HepG2 (cell line): ENCODE measurements around the gene PPP1R15B. TPM values are rescaled to one million over a fixed set of nuclear protein-coding genes. Genes with fewer than 3 reads are reported as not detected.

Experiments used
- FOXJ3 ChIP-seq: sonication (generic); formaldehyde crosslinking; IDR thresholded peaks from 2 replicates; pipeline ENCODE4 v1.4.0; 2020; ENCODE audit warnings: missing genetic modification reagents, mild to moderate bottlenecking, borderline replicate concordance
- HNF4A ChIP-seq: sonication (generic); formaldehyde crosslinking; IDR thresholded peaks from 2 replicates; pipeline ENCODE4 v1.4.0; 2020; ENCODE audit warnings: missing genetic modification reagents
- KLF6 ChIP-seq: IDR thresholded peaks from 2 replicates; pipeline ENCODE4 v1.8.0; 2016; ENCODE audit warnings: missing biosample characterization, missing genetic modification reagents
- KMT2B ChIP-seq: IDR thresholded peaks from 2 replicates; pipeline ENCODE4 v1.6.1; 2016; ENCODE audit warnings: missing genetic modification reagents, missing compliant biosample characterization
- LCORL ChIP-seq, 2 experiments: fragments of 450-650 bp in 1 of 2; sonication (generic) in 1 of 2; formaldehyde crosslinking in 1 of 2; IDR thresholded peaks; 2 replicates each; pipeline versions ENCODE4 v1.5.0 to v1.6.1; 2017 to 2020; ENCODE audit warnings: antibody characterized with exemption in 1 of 2, missing genetic modification reagents in 1 of 2
- MXI1 ChIP-seq: IDR thresholded peaks from 3 replicates; pipeline ENCODE4 v1.6.1; 2012; ENCODE audit warnings: low read depth, low read length, inconsistent platforms, borderline replicate concordance
- NFATC3 ChIP-seq: sonication (generic); formaldehyde crosslinking; IDR thresholded peaks from 2 replicates; pipeline ENCODE4 v1.5.1; 2020; ENCODE audit warnings: mild to moderate bottlenecking, missing genetic modification reagents
- NFRKB ChIP-seq: fragments of 450-650 bp; IDR thresholded peaks from 2 replicates; pipeline ENCODE4 v1.6.1; 2017
- PHF21A ChIP-seq: sonication (generic); formaldehyde crosslinking; IDR thresholded peaks from 2 replicates; pipeline ENCODE4 v1.5.0; 2020; ENCODE audit warnings: mild to moderate bottlenecking, missing genetic modification reagents
- RXRA ChIP-seq: sonication (generic); formaldehyde crosslinking; IDR thresholded peaks from 2 replicates; pipeline ENCODE4 v1.5.1; 2020; ENCODE audit warnings: missing genetic modification reagents
- SALL2 ChIP-seq: sonication (generic); formaldehyde crosslinking; IDR thresholded peaks from 2 replicates; pipeline ENCODE4 v1.8.1; 2023; ENCODE audit warnings: mild to moderate bottlenecking, missing genetic modification reagents, inconsistent platforms
- TAF1 ChIP-seq: sonication (generic); formaldehyde crosslinking; IDR thresholded peaks from 2 replicates; pipeline ENCODE4 v1.4.0; 2020; ENCODE audit warnings: missing genetic modification reagents
- ZFX ChIP-seq: sonication (generic); formaldehyde crosslinking; IDR thresholded peaks from 2 replicates; pipeline ENCODE4 v1.4.0; 2020; ENCODE audit warnings: mild to moderate bottlenecking, low read depth, missing genetic modification reagents, moderate library complexity
- ZFY ChIP-seq: sonication (generic); formaldehyde crosslinking; IDR thresholded peaks from 2 replicates; pipeline ENCODE4 v1.4.0; 2020; ENCODE audit warnings: missing genetic modification reagents
- ZNF205 ChIP-seq: IDR thresholded peaks from 2 replicates; pipeline ENCODE4 v1.6.1; 2018; ENCODE audit warnings: missing biosample characterization, missing genetic modification reagents
- ZNF335 ChIP-seq: sonication (generic); formaldehyde crosslinking; IDR thresholded peaks from 2 replicates; pipeline ENCODE4 v1.4.0; 2020; ENCODE audit warnings: missing genetic modification reagents
- ZNF557 ChIP-seq: sonication (generic); formaldehyde crosslinking; IDR thresholded peaks from 2 replicates; pipeline ENCODE4 v1.4.0; 2020; ENCODE audit warnings: missing genetic modification reagents
- ZNF563 ChIP-seq: sonication (generic); formaldehyde crosslinking; IDR thresholded peaks from 2 replicates; pipeline ENCODE4 v1.8.0; 2022; ENCODE audit warnings: mild to moderate bottlenecking, moderate library complexity, missing genetic modification reagents
- ZNF615 ChIP-seq: sonication (generic); formaldehyde crosslinking; IDR thresholded peaks from 2 replicates; pipeline ENCODE4 v1.5.0; 2020; ENCODE audit warnings: mild to moderate bottlenecking, missing genetic modification reagents, borderline replicate concordance
- ZNF772 ChIP-seq: sonication (generic); formaldehyde crosslinking; IDR thresholded peaks from 2 replicates; pipeline ENCODE4 v1.5.0; 2020; ENCODE audit warnings: mild to moderate bottlenecking, missing genetic modification reagents
- ZSCAN22 ChIP-seq: sonication (generic); formaldehyde crosslinking; IDR thresholded peaks from 2 replicates; pipeline ENCODE4 v1.4.0; 2020; ENCODE audit warnings: mild to moderate bottlenecking, missing genetic modification reagents
- polyA plus RNA-seq, 8 experiments: library from polyadenylated mRNA; depleted of rRNA in 3 of 8; stranded (reverse) in 7 of 8; unstranded in 1 of 8; fragments of >200 nt; fragmentation: Illumina TruSeq in 4 of 8; extraction: Trizol in 4 of 8; gene quantifications; 2 replicates each; pipeline versions ENCODE4 v1.2.1 to v1.2.3, GENCODE V29; 2011 to 2016; ENCODE audit warnings: low read depth in 4 of 8, missing spikeins in 1 of 8, mixed read lengths in 1 of 8; ENCODE audit not compliant: insufficient read depth in 1 of 8
- total RNA-seq, 5 experiments: library from RNA; depleted of rRNA; stranded (reverse); fragments of >200 nt; fragmentation: Illumina TruSeq; extraction: Trizol; gene quantifications; 2 replicates each; pipeline ENCODE4 v1.2.3, GENCODE V29; 2016; ENCODE audit warnings: low read depth in 1 of 5
- TF ChIP-seq, protein P1 (sequence below): sonication (generic); formaldehyde crosslinking; IDR thresholded peaks from 2 replicates; pipeline ENCODE4 v1.5.1; 2020; ENCODE audit warnings: missing genetic modification reagents, mild to moderate bottlenecking, borderline replicate concordance
- TF ChIP-seq, protein P2 (sequence below): sonication (generic); formaldehyde crosslinking; IDR thresholded peaks from 2 replicates; pipeline ENCODE4 v1.4.0; 2020; ENCODE audit warnings: mild to moderate bottlenecking, missing genetic modification reagents, borderline replicate concordance
- TF ChIP-seq, protein P3 (sequence below): IDR thresholded peaks from 2 replicates; pipeline ENCODE4 v1.6.1; 2012; ENCODE audit warnings: inconsistent platforms
- TF ChIP-seq, protein P4 (sequence below): sonication (generic); formaldehyde crosslinking; IDR thresholded peaks from 2 replicates; pipeline ENCODE4 v1.4.0; 2020; ENCODE audit warnings: mild to moderate bottlenecking, missing genetic modification reagents

Gene PPP1R15B
- total and polyA plus RNA-seq, 2 of the 13 experiments (the other 11 are each of a cell fraction or from before 2014, with no cell fraction given) = 13.4 to 23.8 TPM

DNA sequence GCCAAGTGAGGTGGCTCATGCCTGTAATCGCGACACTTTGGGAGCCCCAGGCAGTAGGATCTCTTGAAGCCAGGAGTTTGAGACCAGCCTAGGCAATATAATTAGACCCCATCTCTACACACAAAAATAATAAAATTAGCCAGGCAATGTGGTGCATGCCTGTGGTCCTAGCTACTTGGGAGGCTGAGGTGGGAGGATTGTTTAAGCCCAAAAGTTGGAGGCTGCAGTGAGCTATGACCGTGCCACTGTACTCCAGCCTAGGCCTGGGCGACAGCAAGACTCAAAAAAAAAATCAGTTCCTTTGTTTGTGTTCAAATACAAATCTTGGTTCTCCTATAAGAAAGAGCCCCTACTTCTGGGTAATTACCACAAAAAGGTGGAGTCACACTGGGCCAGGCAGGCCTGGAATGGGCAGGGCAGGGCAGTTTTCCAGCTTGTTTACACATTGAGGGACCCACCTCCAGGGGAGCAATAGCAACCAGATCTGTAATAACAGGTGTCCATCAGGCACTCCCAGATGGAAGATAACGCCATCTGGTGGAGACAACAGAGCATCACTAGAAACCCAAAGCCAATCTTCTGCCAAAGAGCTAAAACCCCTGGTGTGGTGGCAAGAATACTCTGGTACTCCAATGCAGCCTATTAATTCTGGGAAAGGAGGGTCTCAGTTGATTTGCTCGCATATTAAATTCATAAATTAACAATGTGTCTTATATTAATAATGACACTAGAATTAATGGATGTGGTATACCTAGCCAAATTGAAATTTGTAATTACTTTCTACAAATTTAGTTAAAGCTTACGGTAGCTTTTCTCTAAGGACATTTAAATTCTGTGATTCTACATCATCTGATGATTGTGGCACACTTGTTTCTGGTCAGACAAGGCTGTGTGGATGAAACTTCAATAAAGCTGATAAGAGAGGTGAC lies 13.2 kb downstream of the PPP1R15B start (continued):
- TF ChIP-seq ZNF772 (CRISPR knock-in tag) = no peak
- TF ChIP-seq FOXJ3 (CRISPR knock-in tag) = peak; percentile 51; the same call in 1 of the 2 replicates
- peak; percentile 46; the same call in 1 of the 2 replicates for TF ChIP-seq ZFY (CRISPR knock-in tag)
- TF ChIP-seq, protein P1, sequence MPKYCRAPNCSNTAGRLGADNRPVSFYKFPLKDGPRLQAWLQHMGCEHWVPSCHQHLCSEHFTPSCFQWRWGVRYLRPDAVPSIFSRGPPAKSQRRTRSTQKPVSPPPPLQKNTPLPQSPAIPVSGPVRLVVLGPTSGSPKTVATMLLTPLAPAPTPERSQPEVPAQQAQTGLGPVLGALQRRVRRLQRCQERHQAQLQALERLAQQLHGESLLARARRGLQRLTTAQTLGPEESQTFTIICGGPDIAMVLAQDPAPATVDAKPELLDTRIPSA (CRISPR knock-in tag) = no peak
- no peak for TF ChIP-seq KLF6 (CRISPR knock-in tag)
- TF ChIP-seq ZNF335 (CRISPR knock-in tag) = peak; percentile 64; the same call in 1 of the 2 replicates
- TF ChIP-seq, protein P2, sequence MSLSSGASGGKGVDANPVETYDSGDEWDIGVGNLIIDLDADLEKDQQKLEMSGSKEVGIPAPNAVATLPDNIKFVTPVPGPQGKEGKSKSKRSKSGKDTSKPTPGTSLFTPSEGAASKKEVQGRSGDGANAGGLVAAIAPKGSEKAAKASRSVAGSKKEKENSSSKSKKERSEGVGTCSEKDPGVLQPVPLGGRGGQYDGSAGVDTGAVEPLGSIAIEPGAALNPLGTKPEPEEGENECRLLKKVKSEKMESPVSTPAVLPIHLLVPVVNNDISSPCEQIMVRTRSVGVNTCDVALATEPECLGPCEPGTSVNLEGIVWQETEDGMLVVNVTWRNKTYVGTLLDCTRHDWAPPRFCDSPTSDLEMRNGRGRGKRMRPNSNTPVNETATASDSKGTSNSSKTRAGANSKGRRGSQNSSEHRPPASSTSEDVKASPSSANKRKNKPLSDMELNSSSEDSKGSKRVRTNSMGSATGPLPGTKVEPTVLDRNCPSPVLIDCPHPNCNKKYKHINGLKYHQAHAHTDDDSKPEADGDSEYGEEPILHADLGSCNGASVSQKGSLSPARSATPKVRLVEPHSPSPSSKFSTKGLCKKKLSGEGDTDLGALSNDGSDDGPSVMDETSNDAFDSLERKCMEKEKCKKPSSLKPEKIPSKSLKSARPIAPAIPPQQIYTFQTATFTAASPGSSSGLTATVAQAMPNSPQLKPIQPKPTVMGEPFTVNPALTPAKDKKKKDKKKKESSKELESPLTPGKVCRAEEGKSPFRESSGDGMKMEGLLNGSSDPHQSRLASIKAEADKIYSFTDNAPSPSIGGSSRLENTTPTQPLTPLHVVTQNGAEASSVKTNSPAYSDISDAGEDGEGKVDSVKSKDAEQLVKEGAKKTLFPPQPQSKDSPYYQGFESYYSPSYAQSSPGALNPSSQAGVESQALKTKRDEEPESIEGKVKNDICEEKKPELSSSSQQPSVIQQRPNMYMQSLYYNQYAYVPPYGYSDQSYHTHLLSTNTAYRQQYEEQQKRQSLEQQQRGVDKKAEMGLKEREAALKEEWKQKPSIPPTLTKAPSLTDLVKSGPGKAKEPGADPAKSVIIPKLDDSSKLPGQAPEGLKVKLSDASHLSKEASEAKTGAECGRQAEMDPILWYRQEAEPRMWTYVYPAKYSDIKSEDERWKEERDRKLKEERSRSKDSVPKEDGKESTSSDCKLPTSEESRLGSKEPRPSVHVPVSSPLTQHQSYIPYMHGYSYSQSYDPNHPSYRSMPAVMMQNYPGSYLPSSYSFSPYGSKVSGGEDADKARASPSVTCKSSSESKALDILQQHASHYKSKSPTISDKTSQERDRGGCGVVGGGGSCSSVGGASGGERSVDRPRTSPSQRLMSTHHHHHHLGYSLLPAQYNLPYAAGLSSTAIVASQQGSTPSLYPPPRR (CRISPR knock-in tag) = peak; percentile 23; the same call in 1 of the 2 replicates
- no peak for TF ChIP-seq NFATC3 (CRISPR knock-in tag)
- no peak for TF ChIP-seq SALL2
- 0 out of 2 replicates have a peak, but pooled peaks have one; percentile 34 for TF ChIP-seq KMT2B (CRISPR knock-in tag)
- no peak for TF ChIP-seq RXRA
- no peak for TF ChIP-seq TAF1 (CRISPR knock-in tag)
- TF ChIP-seq, protein P3, sequence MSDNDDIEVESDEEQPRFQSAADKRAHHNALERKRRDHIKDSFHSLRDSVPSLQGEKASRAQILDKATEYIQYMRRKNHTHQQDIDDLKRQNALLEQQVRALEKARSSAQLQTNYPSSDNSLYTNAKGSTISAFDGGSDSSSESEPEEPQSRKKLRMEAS = peak; percentile 30; the same call in 1 of the 2 replicates
- TF ChIP-seq LCORL (IDR thresholded peaks at IDR 0.05) = no peak
- peak; percentile 63 for TF ChIP-seq LCORL (CRISPR knock-in tag; IDR thresholded peaks at IDR 0.05)
- TF ChIP-seq PHF21A = 0 out of 2 replicates have a peak, but pooled peaks have one; percentile 58
- TF ChIP-seq HNF4A (CRISPR knock-in tag) = 0 out of 2 replicates have a peak, but pooled peaks have one; percentile 20
- no peak for TF ChIP-seq ZSCAN22 (CRISPR knock-in tag)
- peak; percentile 64; the same call in 1 of the 3 replicates for TF ChIP-seq MXI1
- TF ChIP-seq ZNF205 (CRISPR knock-in tag) = no peak
- TF ChIP-seq ZNF563 (CRISPR knock-in tag) = no peak
- TF ChIP-seq ZNF615 (CRISPR knock-in tag) = no peak
- TF ChIP-seq, protein P4, sequence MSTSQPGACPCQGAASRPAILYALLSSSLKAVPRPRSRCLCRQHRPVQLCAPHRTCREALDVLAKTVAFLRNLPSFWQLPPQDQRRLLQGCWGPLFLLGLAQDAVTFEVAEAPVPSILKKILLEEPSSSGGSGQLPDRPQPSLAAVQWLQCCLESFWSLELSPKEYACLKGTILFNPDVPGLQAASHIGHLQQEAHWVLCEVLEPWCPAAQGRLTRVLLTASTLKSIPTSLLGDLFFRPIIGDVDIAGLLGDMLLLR (CRISPR knock-in tag) = no peak
- TF ChIP-seq NFRKB = no peak
- no peak for TF ChIP-seq ZNF557 (CRISPR knock-in tag)
- TF ChIP-seq ZFX (CRISPR knock-in tag) = peak; percentile 65; the same call in 1 of the 2 replicates
